ENCODE data around the gene RGPD5. TPM values are rescaled to one million over a fixed set of nuclear protein-coding genes. Genes with fewer than 3 reads are reported as not detected.
"Not testable (repeated sequence)": the region's sequence is repeated elsewhere in the genome, so short reads cannot be mapped to it uniquely, and the experiment has no call there.

The RGPD5 gene
- total and polyA plus RNA-seq, 4 donors: 3.1 to 35.6 (median 14.4) TPM

DNA sequence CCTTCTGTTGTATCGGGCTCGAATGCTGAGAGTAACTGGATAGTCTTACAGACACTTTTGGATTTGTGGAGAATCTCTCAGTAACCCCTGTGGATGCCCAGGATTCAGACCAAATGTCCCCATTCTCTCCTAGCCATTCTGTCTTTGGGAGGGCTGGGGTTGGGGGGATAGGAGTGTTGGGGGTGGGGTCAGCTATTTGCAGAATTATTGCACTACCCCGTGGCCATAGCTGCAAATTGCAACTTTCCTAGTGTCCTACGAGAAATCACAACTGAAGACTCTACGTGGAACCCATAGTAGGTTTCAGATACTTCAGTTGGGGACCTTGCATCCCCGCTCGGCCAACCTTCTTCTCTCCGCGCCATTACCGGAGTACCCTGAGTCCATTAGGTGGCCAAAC, 25.2 kb upstream of the RGPD5 start:
- not testable (repeated sequence) for H3K4me1 ChIP-seq (ENCODE audit: control insufficient read depth in 4 of 4, insufficient read depth in 4 of 4, low read length in 3 of 4); DNase-seq (ENCODE audit: low spot score); H3K9me3 ChIP-seq (ENCODE audit: control insufficient read depth in 4 of 4, low read length in 3 of 4); H3K9ac ChIP-seq (ENCODE audit: low read depth in 1 of 2, low read length in 2 of 2); H3K27me3 ChIP-seq (ENCODE audit: control insufficient read depth in 4 of 4, insufficient read depth in 4 of 4, low read length in 3 of 4); H3K27ac ChIP-seq (ENCODE audit: low read depth in 1 of 2, low read length in 2 of 2); H3K36me3 ChIP-seq (ENCODE audit: control insufficient read depth in 4 of 4, insufficient read depth in 3 of 4, low read depth in 1 of 4, low read length in 3 of 4); H3K4me3 ChIP-seq (ENCODE audit: low read depth in 1 of 3, low read length in 3 of 3)
- no CpG with 5 or more reads among the region's 10 CpGs for WGBS

- not testable (repeated sequence) for DNase-seq (ENCODE audit: low spot score); H3K27ac ChIP-seq (ENCODE audit: low read depth in 1 of 2, low read length in 2 of 2); H3K9me3 ChIP-seq (ENCODE audit: control insufficient read depth in 4 of 4, low read length in 3 of 4); H3K4me1 ChIP-seq (ENCODE audit: control insufficient read depth in 4 of 4, insufficient read depth in 4 of 4, low read length in 3 of 4); H3K4me3 ChIP-seq (ENCODE audit: low read depth in 1 of 3, low read length in 3 of 3); H3K9ac ChIP-seq (ENCODE audit: low read depth in 1 of 2, low read length in 2 of 2); H3K27me3 ChIP-seq (ENCODE audit: control insufficient read depth in 4 of 4, insufficient read depth in 4 of 4, low read length in 3 of 4); H3K36me3 ChIP-seq (ENCODE audit: control insufficient read depth in 4 of 4, insufficient read depth in 3 of 4, low read depth in 1 of 4, low read length in 3 of 4)
- no CpG with 5 or more reads among the region's 2 CpGs for WGBS
Measured at GRCh38 chr2:109779118-109779517, 15.0 kb upstream of the RGPD5 start.

- H3K4me1 ChIP-seq (ENCODE audit: control insufficient read depth in 4 of 4, insufficient read depth in 4 of 4, low read length in 3 of 4); H3K4me3 ChIP-seq (ENCODE audit: low read depth in 1 of 3, low read length in 3 of 3); H3K9ac ChIP-seq (ENCODE audit: low read depth in 1 of 2, low read length in 2 of 2); H3K9me3 ChIP-seq (ENCODE audit: control insufficient read depth in 4 of 4, low read length in 3 of 4); H3K27ac ChIP-seq (ENCODE audit: low read depth in 1 of 2, low read length in 2 of 2); DNase-seq (ENCODE audit: low spot score); H3K36me3 ChIP-seq (ENCODE audit: control insufficient read depth in 4 of 4, insufficient read depth in 3 of 4, low read depth in 1 of 4, low read length in 3 of 4); H3K27me3 ChIP-seq (ENCODE audit: control insufficient read depth in 4 of 4, insufficient read depth in 4 of 4, low read length in 3 of 4): not testable (repeated sequence)
- no CpG with 5 or more reads among the region's 15 CpGs for WGBS
Measured at GRCh38 chr2:109781147-109781816, 12.8 kb upstream of the RGPD5 start.

DNA sequence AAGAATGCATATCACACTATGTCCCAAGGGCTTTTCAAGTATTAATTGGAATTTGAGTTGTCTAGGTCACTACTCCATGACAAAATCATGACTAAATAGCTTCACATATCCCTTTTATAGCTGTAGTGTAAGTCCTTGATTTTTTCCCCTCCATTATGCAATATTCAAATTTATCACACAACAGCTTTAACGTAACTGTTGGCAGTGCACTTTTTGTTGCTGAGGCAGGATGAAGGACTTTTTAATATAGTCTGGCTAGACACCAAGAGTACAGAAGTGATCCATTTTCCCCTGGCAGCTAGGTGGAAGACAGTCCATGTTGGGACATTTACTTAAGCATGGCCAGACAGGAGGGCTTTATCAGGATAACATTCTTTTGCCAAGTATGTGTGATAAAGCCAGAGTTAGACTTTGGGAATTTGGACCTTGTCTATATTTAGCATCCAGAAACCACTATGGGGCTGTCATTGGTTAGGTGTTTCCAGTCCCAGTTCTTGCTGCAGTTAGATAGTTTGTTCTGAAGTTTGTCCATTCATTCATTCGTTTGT, 11.6 kb upstream of the RGPD5 start:
- H3K27me3 ChIP-seq (ENCODE audit: control insufficient read depth in 4 of 4, insufficient read depth in 4 of 4, low read length in 3 of 4); DNase-seq (ENCODE audit: low spot score); H3K9ac ChIP-seq (ENCODE audit: low read depth in 1 of 2, low read length in 2 of 2); H3K27ac ChIP-seq (ENCODE audit: low read depth in 1 of 2, low read length in 2 of 2); H3K9me3 ChIP-seq (ENCODE audit: control insufficient read depth in 4 of 4, low read length in 3 of 4); H3K4me3 ChIP-seq (ENCODE audit: low read depth in 1 of 3, low read length in 3 of 3); H3K36me3 ChIP-seq (ENCODE audit: control insufficient read depth in 4 of 4, insufficient read depth in 3 of 4, low read depth in 1 of 4, low read length in 3 of 4); H3K4me1 ChIP-seq (ENCODE audit: control insufficient read depth in 4 of 4, insufficient read depth in 4 of 4, low read length in 3 of 4): not testable (repeated sequence)
- WGBS: no CpG with 5 or more reads among the region's 2 CpGs

GRCh38 chr2:109791530-109792279, 2.4 kb upstream of the RGPD5 start:
- H3K9ac ChIP-seq (ENCODE audit: low read depth in 1 of 2, low read length in 2 of 2); H3K4me1 ChIP-seq (ENCODE audit: control insufficient read depth in 4 of 4, insufficient read depth in 4 of 4, low read length in 3 of 4); H3K27ac ChIP-seq (ENCODE audit: low read depth in 1 of 2, low read length in 2 of 2); H3K27me3 ChIP-seq (ENCODE audit: control insufficient read depth in 4 of 4, insufficient read depth in 4 of 4, low read length in 3 of 4); H3K9me3 ChIP-seq (ENCODE audit: control insufficient read depth in 4 of 4, low read length in 3 of 4); H3K36me3 ChIP-seq (ENCODE audit: control insufficient read depth in 4 of 4, insufficient read depth in 3 of 4, low read depth in 1 of 4, low read length in 3 of 4); DNase-seq (ENCODE audit: low spot score); H3K4me3 ChIP-seq (ENCODE audit: low read depth in 1 of 3, low read length in 3 of 3): not testable (repeated sequence)
- WGBS: no CpG with 5 or more reads among the region's 12 CpGs

GRCh38 chr2:109792659-109793058, 1.4 kb upstream of the RGPD5 start:
- H3K4me3 ChIP-seq (ENCODE audit: low read depth in 1 of 3, low read length in 3 of 3); H3K9ac ChIP-seq (ENCODE audit: low read depth in 1 of 2, low read length in 2 of 2); DNase-seq (ENCODE audit: low spot score); H3K27ac ChIP-seq (ENCODE audit: low read depth in 1 of 2, low read length in 2 of 2); H3K4me1 ChIP-seq (ENCODE audit: control insufficient read depth in 4 of 4, insufficient read depth in 4 of 4, low read length in 3 of 4); H3K36me3 ChIP-seq (ENCODE audit: control insufficient read depth in 4 of 4, insufficient read depth in 3 of 4, low read depth in 1 of 4, low read length in 3 of 4); H3K9me3 ChIP-seq (ENCODE audit: control insufficient read depth in 4 of 4, low read length in 3 of 4); H3K27me3 ChIP-seq (ENCODE audit: control insufficient read depth in 4 of 4, insufficient read depth in 4 of 4, low read length in 3 of 4): not testable (repeated sequence)
- WGBS: no CpG with 5 or more reads among the region's 1 CpG

DNA sequence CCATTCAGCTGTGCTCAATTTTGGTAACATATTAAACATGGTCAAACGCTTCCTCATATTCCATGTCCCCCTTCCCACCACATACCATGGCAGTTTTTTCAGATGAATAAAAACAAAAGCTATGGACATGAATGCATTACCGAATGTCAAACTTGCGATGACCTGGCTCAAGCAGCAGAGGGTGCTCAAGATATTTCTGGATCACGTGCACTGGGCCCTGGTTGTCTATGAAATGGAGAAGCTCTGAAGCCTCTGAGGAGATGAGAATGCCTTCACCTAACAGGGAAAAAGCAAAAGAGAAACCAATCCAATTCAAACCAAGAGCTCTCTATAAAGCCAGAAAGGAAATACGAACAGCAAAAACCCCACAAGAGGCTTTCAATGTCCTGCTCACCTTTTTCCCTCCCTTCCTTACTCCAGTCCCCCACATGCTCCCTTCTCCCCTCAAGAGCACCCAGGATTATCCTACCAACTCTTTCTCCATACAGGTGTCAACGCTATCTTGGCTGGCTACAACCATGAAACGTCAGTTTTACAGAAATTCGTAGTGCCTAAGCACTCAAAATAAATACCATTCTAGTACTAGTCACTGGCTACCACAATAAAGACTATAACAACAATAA, 77.1 kb downstream of the RGPD5 start:
- not testable (repeated sequence) for H3K4me3 ChIP-seq (ENCODE audit: low read depth in 1 of 3, low read length in 3 of 3); H3K9ac ChIP-seq (ENCODE audit: low read depth in 1 of 2, low read length in 2 of 2); H3K27me3 ChIP-seq (ENCODE audit: control insufficient read depth in 4 of 4, insufficient read depth in 4 of 4, low read length in 3 of 4); H3K36me3 ChIP-seq (ENCODE audit: control insufficient read depth in 4 of 4, insufficient read depth in 3 of 4, low read depth in 1 of 4, low read length in 3 of 4); H3K27ac ChIP-seq (ENCODE audit: low read depth in 1 of 2, low read length in 2 of 2); DNase-seq (ENCODE audit: low spot score); H3K9me3 ChIP-seq (ENCODE audit: control insufficient read depth in 4 of 4, low read length in 3 of 4); H3K4me1 ChIP-seq (ENCODE audit: control insufficient read depth in 4 of 4, insufficient read depth in 4 of 4, low read length in 3 of 4)
- WGBS: no CpG with 5 or more reads among the region's 8 CpGs

DNA sequence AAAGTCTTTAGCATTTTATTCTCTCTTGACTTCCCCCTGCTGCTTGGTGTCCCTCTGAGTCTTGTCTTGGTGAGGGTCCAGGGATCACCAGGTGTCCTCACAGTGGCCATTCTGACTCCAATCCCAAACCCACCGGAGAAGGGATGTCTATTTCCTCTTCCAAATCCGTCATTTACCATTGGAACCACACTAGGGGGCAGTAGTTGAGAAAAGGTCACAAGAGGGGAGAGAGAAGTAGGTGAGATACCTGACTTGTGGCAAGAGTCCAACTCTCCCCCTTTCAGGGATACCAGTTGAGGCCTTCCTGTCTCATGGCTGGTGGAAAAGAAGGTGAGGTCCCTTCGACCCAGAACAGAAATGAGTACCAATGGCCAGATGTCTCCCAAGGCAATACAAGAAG, 82.5 kb downstream of the RGPD5 start:
- H3K4me1 ChIP-seq (ENCODE audit: control insufficient read depth in 4 of 4, insufficient read depth in 4 of 4, low read length in 3 of 4); H3K27me3 ChIP-seq (ENCODE audit: control insufficient read depth in 4 of 4, insufficient read depth in 4 of 4, low read length in 3 of 4); DNase-seq (ENCODE audit: low spot score); H3K4me3 ChIP-seq (ENCODE audit: low read depth in 1 of 3, low read length in 3 of 3); H3K36me3 ChIP-seq (ENCODE audit: control insufficient read depth in 4 of 4, insufficient read depth in 3 of 4, low read depth in 1 of 4, low read length in 3 of 4); H3K9ac ChIP-seq (ENCODE audit: low read depth in 1 of 2, low read length in 2 of 2); H3K27ac ChIP-seq (ENCODE audit: low read depth in 1 of 2, low read length in 2 of 2); H3K9me3 ChIP-seq (ENCODE audit: control insufficient read depth in 4 of 4, low read length in 3 of 4): not testable (repeated sequence)
- WGBS: no CpG with 5 or more reads among the region's 3 CpGs

All from liver (tissue), 9 donors.